ENCODE data around the gene GIT2. TPM values are rescaled to one million over a fixed set of nuclear protein-coding genes. Genes with fewer than 3 reads are reported as not detected.
"Not testable (repeated sequence)": the region's sequence is repeated elsewhere in the genome, so short reads cannot be mapped to it uniquely, and the experiment has no call there.

The GIT2 gene
- total RNA-seq, 1 experiment from 2014 or later: 36.7 TPM

- Histone ChIP-seq H3K27ac (no peak overlapping the region), H3K79me2 (ENCODE audit: low read depth) (peaks cover 10% of the 10 kb centered on the region), H3K9me2 (ENCODE audit: insufficient read depth) (no peaks in the 10 kb centered on the region), H3K36me3 (ENCODE audit: low read depth) (peaks cover 4% of the 10 kb centered on the region; the same call in 1 of the 2 replicates), H3F3A (ENCODE audit: insufficient read depth, low read depth) (0 out of 2 replicates have a peak, but pooled peaks cover 4% of the 10 kb centered on the region), H3K27me3 (ENCODE audit: insufficient read depth, low read depth) (no peaks in the 10 kb centered on the region), H4K20me1 (ENCODE audit: insufficient read depth) (no peaks in the 10 kb centered on the region), H2AFZ (no peak overlapping the region), H3K9me3 (ENCODE audit: insufficient read depth, low read depth) (no peaks in the 10 kb centered on the region), H3K4me1 (replicated peaks; ENCODE audit: insufficient read depth) (no peaks in the 10 kb centered on the region), H3K4me3 (no peak overlapping the region), H3K4me2 (no peak overlapping the region)
- BruUV-seq (replicated peaks): no TSS peak
- no peak for DNase-seq
- TF ChIP-seq EZH2 (IDR thresholded peaks at IDR 0.05; ENCODE audit: low read depth): no peak
- intact Hi-C loops (cut with micrococcal nuclease; ENCODE audit: unreplicated experiment): no loop called here
- POLR2A ChIA-PET (ENCODE audit: unreplicated experiment): no interaction called here
- CTCF ChIA-PET: no interaction called here
Observed at GRCh38 chr12:109988274-109988673, 7.9 kb downstream of the GIT2 start.

GRCh38 chr12:109987615-109988014, 8.6 kb downstream of the GIT2 start:
- Histone ChIP-seq H3K4me3 (no peak overlapping the region), H3K27me3 (ENCODE audit: insufficient read depth, low read depth) (no peaks in the 10 kb centered on the region), H3K27ac (no peak overlapping the region), H3K4me2 (no peak overlapping the region), H3K9me2 (ENCODE audit: insufficient read depth) (no peaks in the 10 kb centered on the region), H3K79me2 (ENCODE audit: low read depth) (peaks cover 4% of the 10 kb centered on the region), H3K9me3 (ENCODE audit: insufficient read depth, low read depth) (no peaks in the 10 kb centered on the region), H3K36me3 (ENCODE audit: low read depth) (peaks cover 9% of the 10 kb centered on the region; the same call in 1 of the 2 replicates), H2AFZ (no peak overlapping the region), H3F3A (ENCODE audit: insufficient read depth, low read depth) (0 out of 2 replicates have a peak, but pooled peaks cover 4% of the 10 kb centered on the region), H4K20me1 (ENCODE audit: insufficient read depth) (no peaks in the 10 kb centered on the region), H3K4me1 (replicated peaks; ENCODE audit: insufficient read depth) (no peaks in the 10 kb centered on the region)
- ChIA-PET POLR2A (ENCODE audit: unreplicated experiment) (no interaction called here), CTCF (no interaction called here)
- intact Hi-C loops (cut with micrococcal nuclease; ENCODE audit: unreplicated experiment): no loop called here
- no TSS peak for BruUV-seq (replicated peaks)
- TF ChIP-seq EZH2 (IDR thresholded peaks at IDR 0.05; ENCODE audit: low read depth): no peak
- TF ChIP-seq, protein P1, sequence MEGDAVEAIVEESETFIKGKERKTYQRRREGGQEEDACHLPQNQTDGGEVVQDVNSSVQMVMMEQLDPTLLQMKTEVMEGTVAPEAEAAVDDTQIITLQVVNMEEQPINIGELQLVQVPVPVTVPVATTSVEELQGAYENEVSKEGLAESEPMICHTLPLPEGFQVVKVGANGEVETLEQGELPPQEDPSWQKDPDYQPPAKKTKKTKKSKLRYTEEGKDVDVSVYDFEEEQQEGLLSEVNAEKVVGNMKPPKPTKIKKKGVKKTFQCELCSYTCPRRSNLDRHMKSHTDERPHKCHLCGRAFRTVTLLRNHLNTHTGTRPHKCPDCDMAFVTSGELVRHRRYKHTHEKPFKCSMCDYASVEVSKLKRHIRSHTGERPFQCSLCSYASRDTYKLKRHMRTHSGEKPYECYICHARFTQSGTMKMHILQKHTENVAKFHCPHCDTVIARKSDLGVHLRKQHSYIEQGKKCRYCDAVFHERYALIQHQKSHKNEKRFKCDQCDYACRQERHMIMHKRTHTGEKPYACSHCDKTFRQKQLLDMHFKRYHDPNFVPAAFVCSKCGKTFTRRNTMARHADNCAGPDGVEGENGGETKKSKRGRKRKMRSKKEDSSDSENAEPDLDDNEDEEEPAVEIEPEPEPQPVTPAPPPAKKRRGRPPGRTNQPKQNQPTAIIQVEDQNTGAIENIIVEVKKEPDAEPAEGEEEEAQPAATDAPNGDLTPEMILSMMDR (conservative IDR thresholded peaks at IDR 0.05): no peak
- no peak for DNase-seq

- H3K4me3 ChIP-seq; H3K9me3 ChIP-seq (ENCODE audit: insufficient read depth, low read depth); H3K4me2 ChIP-seq; H3K4me1 ChIP-seq (replicated peaks; ENCODE audit: insufficient read depth); POLR2A ChIA-PET (ENCODE audit: unreplicated experiment); H3F3A ChIP-seq (ENCODE audit: insufficient read depth, low read depth); CTCF ChIA-PET; H3K9me2 ChIP-seq (ENCODE audit: insufficient read depth); H4K20me1 ChIP-seq (ENCODE audit: insufficient read depth); H3K79me2 ChIP-seq (ENCODE audit: low read depth); H3K27ac ChIP-seq; BruUV-seq (replicated peaks); H3K36me3 ChIP-seq (ENCODE audit: low read depth); DNase-seq; H3K27me3 ChIP-seq (ENCODE audit: insufficient read depth, low read depth); intact Hi-C loops (cut with micrococcal nuclease; ENCODE audit: unreplicated experiment); H2AFZ ChIP-seq: not testable (repeated sequence)
Observed at GRCh38 chr12:109986236-109986635, 9.9 kb downstream of the GIT2 start.

- Histone ChIP-seq H3K36me3 (ENCODE audit: low read depth) (peaks cover 18% of the 10 kb centered on the region), H3K9me3 (ENCODE audit: insufficient read depth, low read depth) (no peaks in the 10 kb centered on the region), H3K4me1 (replicated peaks; ENCODE audit: insufficient read depth) (no peaks in the 10 kb centered on the region), H4K20me1 (ENCODE audit: insufficient read depth) (no peaks in the 10 kb centered on the region), H3K27me3 (ENCODE audit: insufficient read depth, low read depth) (no peaks in the 10 kb centered on the region), H3K4me2 (no peak overlapping the region), H3K79me2 (ENCODE audit: low read depth) (no peaks in the 10 kb centered on the region), H3K27ac (no peak overlapping the region), H2AFZ (no peak overlapping the region), H3F3A (ENCODE audit: insufficient read depth, low read depth) (0 out of 2 replicates have a peak, but pooled peaks cover 4% of the 10 kb centered on the region), H3K9me2 (ENCODE audit: insufficient read depth) (no peaks in the 10 kb centered on the region), H3K4me3 (no peak overlapping the region)
- POLR2A ChIA-PET (ENCODE audit: unreplicated experiment): no interaction called here
- intact Hi-C loops (cut with micrococcal nuclease; ENCODE audit: unreplicated experiment): no loop called here
- TF ChIP-seq EZH2 (IDR thresholded peaks at IDR 0.05; ENCODE audit: low read depth): no peak
- TF ChIP-seq, protein P1 (conservative IDR thresholded peaks at IDR 0.05): no peak
- DNase-seq: no peak
- CTCF ChIA-PET: no interaction called here
- no TSS peak for BruUV-seq (replicated peaks)
Observed at GRCh38 chr12:109983432-109984142, 12.6 kb downstream of the GIT2 start.
